IMR-90 (cell line): ENCODE results near the gene TMC8. TPM values are rescaled to one million over a fixed set of nuclear protein-coding genes. Genes with fewer than 3 reads are reported as not detected.

Experiments
- ATAC-seq: fragments of 200-7000 bp; cut with Tn5 transposase; 2 replicates; pipeline ENCODE4 v1.9.1; 2020; ENCODE audit warnings: low read depth, mild to moderate bottlenecking, moderate library complexity
- BruUV-seq: library from RNA; stranded (reverse); fragments of 400-500 nt; replicated peaks from 2 replicates; lab custom pipeline; 2021; lab: Mats Ljungman, UMichigan
- CTCF ChIA-PET: fragments of 300-600 bp; formaldehyde crosslinking; extraction: SDS; loops from one replicate; lab custom pipeline; 2021; ENCODE audit warnings: antibody characterized with exemption; lab: Yijun Ruan, JAX
- POLR2A ChIA-PET: fragments of 300-600 bp; sonication (Branson Sonifier 250); formaldehyde crosslinking; loops from one replicate; lab custom pipeline; 2022; ENCODE audit warnings: antibody characterized with exemption; ENCODE audit not compliant: unreplicated experiment; lab: Charles Lee
- DNase-seq: peaks from one replicate; pipeline ENCODE4 v3.0.0; 2013
- H2AFZ ChIP-seq: replicated peaks from 2 replicates; pipeline ENCODE3; 2013; ENCODE audit warnings: low read length, mild to moderate bottlenecking; ENCODE audit not compliant: poor library complexity
- H2AK5ac ChIP-seq: 2 replicates; pipeline ENCODE4 v1.6.1; 2013; ENCODE audit warnings: low read depth, low read length, inconsistent platforms
- H2AK9ac ChIP-seq: replicated peaks from 2 replicates; pipeline ENCODE3; 2013; ENCODE audit warnings: mild to moderate bottlenecking, low read depth, low read length, moderate library complexity; ENCODE audit not compliant: poor library complexity
- H2BK120ac ChIP-seq: 2 replicates; pipeline ENCODE4 v1.6.1; 2013; ENCODE audit warnings: low read depth, low read length, inconsistent platforms
- H2BK15ac ChIP-seq: 3 replicates; pipeline ENCODE4 v1.6.1; 2013; ENCODE audit warnings: low read depth, low read length, inconsistent platforms
- H2BK20ac ChIP-seq: 2 replicates; pipeline ENCODE4 v1.6.1; 2013; ENCODE audit warnings: low read depth, mild to moderate bottlenecking, inconsistent platforms, low read length, moderate library complexity
- H2BK5ac ChIP-seq: 2 replicates; pipeline ENCODE4 v1.6.1; 2013; ENCODE audit warnings: mild to moderate bottlenecking, low read depth, low read length, inconsistent platforms; ENCODE audit not compliant: poor library complexity, severe bottlenecking
- H3K14ac ChIP-seq: replicated peaks from 2 replicates; pipeline ENCODE4 v1.6.1; 2013; ENCODE audit warnings: low read depth, low read length, inconsistent platforms
- H3K18ac ChIP-seq: 2 replicates; pipeline ENCODE4 v1.6.1; 2013; ENCODE audit warnings: low read depth, low read length, control low read depth
- H3K23ac ChIP-seq: 2 replicates; pipeline ENCODE4 v1.6.1; 2013; ENCODE audit warnings: low read depth, low read length, inconsistent platforms
- H3K27ac ChIP-seq: 2 replicates; pipeline ENCODE4 v1.5.1; 2013; ENCODE audit warnings: mild to moderate bottlenecking, control low read depth, low read length; ENCODE audit not compliant: insufficient read depth
- H3K27me3 ChIP-seq: 2 replicates; pipeline ENCODE4 v1.6.1; 2013; ENCODE audit warnings: low read length; ENCODE audit not compliant: control insufficient read depth, insufficient read depth
- H3K36me3 ChIP-seq: 2 replicates; pipeline ENCODE4 v1.6.1; 2013; ENCODE audit warnings: low read length, mixed read lengths; ENCODE audit not compliant: control insufficient read depth, insufficient read depth
- H3K4ac ChIP-seq: 2 replicates; pipeline ENCODE4 v1.6.1; 2013; ENCODE audit warnings: low read depth, low read length, inconsistent platforms
- H3K4me1 ChIP-seq: 2 replicates; pipeline ENCODE4 v1.6.1; 2013; ENCODE audit warnings: low read length, mixed read lengths; ENCODE audit not compliant: control insufficient read depth, insufficient read depth
- H3K4me2 ChIP-seq: 2 replicates; pipeline ENCODE4 v1.6.1; 2013; ENCODE audit warnings: low read depth, mild to moderate bottlenecking, control low read depth, low read length, moderate library complexity
- H3K4me3 ChIP-seq: 2 replicates; pipeline ENCODE4 v1.5.1; 2013; ENCODE audit warnings: low read depth, mild to moderate bottlenecking, control low read depth, low read length, moderate library complexity; ENCODE audit not compliant: insufficient read depth
- H3K56ac ChIP-seq: 2 replicates; pipeline ENCODE4 v1.6.1; 2013; ENCODE audit warnings: low read length, inconsistent platforms; ENCODE audit not compliant: insufficient read depth; ENCODE audit errors: extremely low read depth
- H3K79me1 ChIP-seq, 2 experiments: 2 replicates each; pipeline ENCODE4 v1.6.1; 2013; ENCODE audit warnings: low read length in 2 of 2, inconsistent platforms in 1 of 2, low read depth in 1 of 2
- H3K9ac ChIP-seq: 2 replicates; pipeline ENCODE4 v1.6.1; 2013; ENCODE audit warnings: low read depth, low read length, control low read depth
- H3K9me1 ChIP-seq: 2 replicates; pipeline ENCODE4 v1.6.1; 2013; ENCODE audit warnings: low read length, inconsistent platforms; ENCODE audit not compliant: insufficient read depth
- H3K9me3 ChIP-seq: 2 replicates; pipeline ENCODE4 v1.6.1; 2013; ENCODE audit warnings: low read length; ENCODE audit not compliant: control insufficient read depth, insufficient read depth
- H4K20me1 ChIP-seq: 2 replicates; pipeline ENCODE4 v1.6.1; 2013; ENCODE audit warnings: low read length, inconsistent platforms; ENCODE audit not compliant: insufficient read depth
- H4K5ac ChIP-seq: 2 replicates; pipeline ENCODE4 v1.6.1; 2013; ENCODE audit warnings: mild to moderate bottlenecking, low read depth, low read length, control low read depth
- H4K8ac ChIP-seq, 2 experiments: 2 replicates each; pipeline ENCODE4 v1.6.1; 2013; ENCODE audit warnings: low read depth in 2 of 2, low read length in 2 of 2, control low read depth in 1 of 2, inconsistent platforms in 1 of 2
- H4K91ac ChIP-seq: 2 replicates; pipeline ENCODE4 v1.6.1; 2013; ENCODE audit warnings: low read depth, low read length, inconsistent platforms; ENCODE audit not compliant: insufficient read depth
- BHLHE40 ChIP-seq: fragments of 150-350 bp; IDR thresholded peaks from 2 replicates; pipeline ENCODE4 v1.6.1; 2016; ENCODE audit warnings: mild to moderate bottlenecking, low read depth, low read length
- CEBPB ChIP-seq: IDR thresholded peaks from 2 replicates; pipeline ENCODE4 v1.6.1; 2012; ENCODE audit warnings: low read depth, low read length, improper control_type of control experiment
- CHD1 ChIP-seq: IDR thresholded peaks from 2 replicates; pipeline ENCODE4 v1.6.1; 2012; ENCODE audit warnings: low read depth, low read length, improper control_type of control experiment
- FOS ChIP-seq: fragments of 150-350 bp; IDR thresholded peaks from 2 replicates; pipeline ENCODE4 v1.6.1; 2016; ENCODE audit warnings: low read depth, low read length
- MAFK ChIP-seq: IDR thresholded peaks from 2 replicates; pipeline ENCODE4 v1.6.1; 2012; ENCODE audit warnings: low read depth, low read length, improper control_type of control experiment
- MAZ ChIP-seq: IDR thresholded peaks from 2 replicates; pipeline ENCODE4 v1.6.1; 2012; ENCODE audit warnings: low read depth, mild to moderate bottlenecking, low read length, improper control_type of control experiment, moderate library complexity, borderline replicate concordance
- MXI1 ChIP-seq: IDR thresholded peaks from 2 replicates; pipeline ENCODE4 v1.6.1; 2012; ENCODE audit warnings: low read depth, mild to moderate bottlenecking, low read length, moderate library complexity, borderline replicate concordance
- NFE2L2 ChIP-seq: fragments of 150-350 bp; IDR thresholded peaks from 2 replicates; pipeline ENCODE4 v1.6.1; 2016; ENCODE audit warnings: low read depth, mild to moderate bottlenecking, low read length
- POLR2A ChIP-seq: IDR thresholded peaks from 2 replicates; pipeline ENCODE4 v1.6.1; 2012; ENCODE audit warnings: mild to moderate bottlenecking, low read depth, low read length
- RAD21 ChIP-seq: IDR thresholded peaks from 2 replicates; pipeline ENCODE4 v1.6.1; 2012; ENCODE audit warnings: low read length, improper control_type of control experiment
- RCOR1 ChIP-seq: IDR thresholded peaks from 2 replicates; pipeline ENCODE4 v1.6.1; 2012; ENCODE audit warnings: mild to moderate bottlenecking, low read length, improper control_type of control experiment; ENCODE audit not compliant: insufficient replicate concordance
- RFX5 ChIP-seq: IDR thresholded peaks from 2 replicates; pipeline ENCODE4 v1.8.0; 2012; ENCODE audit warnings: low read depth, mild to moderate bottlenecking, low read length, moderate library complexity
- USF2 ChIP-seq: fragments of 150-350 bp; IDR thresholded peaks from 2 replicates; pipeline ENCODE4 v1.6.1; 2017; ENCODE audit warnings: mild to moderate bottlenecking, antibody characterized with exemption, low read length, low read depth
- WGBS, 2 experiments: methylation state at CpG; one replicate each; pipeline versions ENCODE4 v1.1.5 to v1.1.7; 2013; ENCODE audit warnings: missing lambda C conversion rate in 2 of 2; ENCODE audit not compliant: insufficient read length in 1 of 2; ENCODE audit errors: extremely low coverage in 2 of 2; 5-methylcytosine and 5-hydroxymethylcytosine counted together
- dilution Hi-C: fragments of 300-500 bp; cut with HindIII; formaldehyde crosslinking; loops from one replicate; pipeline ENCODE4 v1.14.3; 2018; ENCODE audit warnings: low sequenced_read_pairs; ENCODE audit not compliant: unreplicated experiment
- in situ Hi-C: fragments of 300-500 bp; cut with MboI; formaldehyde crosslinking; loops from 3 replicates; pipeline ENCODE4 v1.14.3; 2019; ENCODE audit warnings: low sequenced_read_pairs, inconsistent platforms, mixed read lengths
- intact Hi-C: fragments of 100-400 bp; cut with micrococcal nuclease; formaldehyde crosslinking; loops from 2 replicates; pipeline ENCODE4 v1.10.0; 2022
- polyA plus RNA-seq, 3 experiments: library from polyadenylated mRNA; depleted of rRNA; stranded (reverse); fragments of >200 nt; gene quantifications; 2 replicates each; pipeline ENCODE4 v1.2.3, GENCODE V29; 2012; ENCODE audit warnings: low replicate concordance in 1 of 3
- total RNA-seq: library from RNA; depleted of rRNA; stranded (reverse); fragments of >200 nt; gene quantifications from 2 replicates; pipeline ENCODE4 v1.2.3, GENCODE V29; 2012
- TF ChIP-seq, protein P1 (sequence below): conservative IDR thresholded peaks from 2 replicates; pipeline ENCODE4 v1.5.1; 2012; ENCODE audit warnings: mild to moderate bottlenecking, low read depth, low read length, improper control_type of control experiment
- TF ChIP-seq, protein P2 (sequence below): fragments of 150-350 bp; IDR thresholded peaks from 2 replicates; pipeline ENCODE4 v1.6.1; 2016; ENCODE audit warnings: low read depth, mild to moderate bottlenecking, low read length, moderate library complexity, borderline replicate concordance

TMC8 gene
- total and polyA plus RNA-seq, 2 of the 4 experiments (the other 2 are of a cell fraction), result not detected

- Histone ChIP-seq H3K18ac (no peak overlapping the region), H3K9ac (no peak overlapping the region), H3K9me3 (no peaks in the 10 kb centered on the region), H3K14ac (no peak overlapping the region), H3K56ac (no peak overlapping the region), H3K4me3 (no peak overlapping the region), H3K9me1 (no peaks in the 10 kb centered on the region), H2AFZ (no peak overlapping the region), H3K79me1 (no peaks in the 10 kb centered on the region), H3K27ac (no peak overlapping the region), H3K36me3 (no peaks in the 10 kb centered on the region), H3K4me1 (peaks cover 2% of the 10 kb centered on the region; the same call in 1 of the 2 replicates), H2BK15ac (no peak overlapping the region), H4K91ac (no peak overlapping the region), H3K4me2 (no peak overlapping the region), H4K20me1 (no peaks in the 10 kb centered on the region; the same call in 1 of the 2 replicates), H2AK9ac (no peak overlapping the region), H2BK120ac (no peak overlapping the region), H3K27me3 (peaks cover 75% of the 10 kb centered on the region), H4K8ac (no peak overlapping the region), H2BK5ac (no peak overlapping the region), H3K4ac (no peak overlapping the region), H2AK5ac (no peak overlapping the region), H4K5ac (no peak overlapping the region), H2BK20ac (no peak overlapping the region), H3K23ac (no peak overlapping the region)
- ChIA-PET CTCF (no interaction called here), POLR2A (no interaction called here)
- intact Hi-C loops, result no loop called here
- ATAC-seq, result no peak
- no TSS peak for BruUV-seq
- WGBS, 2 experiments, result 83% methylated on average over 3 of the region's 9 CpGs; no CpG with 5 or more reads in 1 of the 2 experiments
- dilution Hi-C loops, result no loop called here
- in situ Hi-C loops, result no loop called here
- no peak for DNase-seq
- TF ChIP-seq RCOR1 (no peak), MAZ (no peak), FOS (no peak), CHD1 (no peak), RFX5 (no peak), BHLHE40 (no peak), RAD21 (no peak), MAFK (no peak), POLR2A (no peak), NFE2L2 (no peak), CEBPB (no peak), USF2 (no peak), MXI1 (no peak)
- TF ChIP-seq, protein P1, sequence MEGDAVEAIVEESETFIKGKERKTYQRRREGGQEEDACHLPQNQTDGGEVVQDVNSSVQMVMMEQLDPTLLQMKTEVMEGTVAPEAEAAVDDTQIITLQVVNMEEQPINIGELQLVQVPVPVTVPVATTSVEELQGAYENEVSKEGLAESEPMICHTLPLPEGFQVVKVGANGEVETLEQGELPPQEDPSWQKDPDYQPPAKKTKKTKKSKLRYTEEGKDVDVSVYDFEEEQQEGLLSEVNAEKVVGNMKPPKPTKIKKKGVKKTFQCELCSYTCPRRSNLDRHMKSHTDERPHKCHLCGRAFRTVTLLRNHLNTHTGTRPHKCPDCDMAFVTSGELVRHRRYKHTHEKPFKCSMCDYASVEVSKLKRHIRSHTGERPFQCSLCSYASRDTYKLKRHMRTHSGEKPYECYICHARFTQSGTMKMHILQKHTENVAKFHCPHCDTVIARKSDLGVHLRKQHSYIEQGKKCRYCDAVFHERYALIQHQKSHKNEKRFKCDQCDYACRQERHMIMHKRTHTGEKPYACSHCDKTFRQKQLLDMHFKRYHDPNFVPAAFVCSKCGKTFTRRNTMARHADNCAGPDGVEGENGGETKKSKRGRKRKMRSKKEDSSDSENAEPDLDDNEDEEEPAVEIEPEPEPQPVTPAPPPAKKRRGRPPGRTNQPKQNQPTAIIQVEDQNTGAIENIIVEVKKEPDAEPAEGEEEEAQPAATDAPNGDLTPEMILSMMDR, result no peak
- TF ChIP-seq, protein P2, sequence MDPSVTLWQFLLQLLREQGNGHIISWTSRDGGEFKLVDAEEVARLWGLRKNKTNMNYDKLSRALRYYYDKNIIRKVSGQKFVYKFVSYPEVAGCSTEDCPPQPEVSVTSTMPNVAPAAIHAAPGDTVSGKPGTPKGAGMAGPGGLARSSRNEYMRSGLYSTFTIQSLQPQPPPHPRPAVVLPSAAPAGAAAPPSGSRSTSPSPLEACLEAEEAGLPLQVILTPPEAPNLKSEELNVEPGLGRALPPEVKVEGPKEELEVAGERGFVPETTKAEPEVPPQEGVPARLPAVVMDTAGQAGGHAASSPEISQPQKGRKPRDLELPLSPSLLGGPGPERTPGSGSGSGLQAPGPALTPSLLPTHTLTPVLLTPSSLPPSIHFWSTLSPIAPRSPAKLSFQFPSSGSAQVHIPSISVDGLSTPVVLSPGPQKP, result no peak
Observed at GRCh38 chr17:78132767-78133178, 2.2 kb downstream of the TMC8 start.
